CD4-positive, alpha-beta T cell treated with Interleukin-17A for 4 hours (primary cell): ENCODE measurements around the gene LDLRAD2.
"Not testable (repeated sequence)": the region's sequence is repeated elsewhere in the genome, so short reads cannot be mapped to it uniquely, and the experiment has no call there.

Experiments used
- DNase-seq: peaks from one replicate; pipeline ENCODE4 v3.0.0-alpha.2; 2020; ENCODE audit warnings: mixed read lengths

The LDLRAD2 gene

GRCh38 chr1:21811875-21812305, at the start of gene LDLRAD2:
TSS of gene LDLRAD2 (plus strand) at chr1:21812265. CDS start at chr1:21812452, 187 bp downstream.
- DNase-seq: no peak

- DNase-seq: no peak
These were observed 48.8 kb upstream of the LDLRAD2 start for GRCh38 chr1:21763236-21763635.

DNA sequence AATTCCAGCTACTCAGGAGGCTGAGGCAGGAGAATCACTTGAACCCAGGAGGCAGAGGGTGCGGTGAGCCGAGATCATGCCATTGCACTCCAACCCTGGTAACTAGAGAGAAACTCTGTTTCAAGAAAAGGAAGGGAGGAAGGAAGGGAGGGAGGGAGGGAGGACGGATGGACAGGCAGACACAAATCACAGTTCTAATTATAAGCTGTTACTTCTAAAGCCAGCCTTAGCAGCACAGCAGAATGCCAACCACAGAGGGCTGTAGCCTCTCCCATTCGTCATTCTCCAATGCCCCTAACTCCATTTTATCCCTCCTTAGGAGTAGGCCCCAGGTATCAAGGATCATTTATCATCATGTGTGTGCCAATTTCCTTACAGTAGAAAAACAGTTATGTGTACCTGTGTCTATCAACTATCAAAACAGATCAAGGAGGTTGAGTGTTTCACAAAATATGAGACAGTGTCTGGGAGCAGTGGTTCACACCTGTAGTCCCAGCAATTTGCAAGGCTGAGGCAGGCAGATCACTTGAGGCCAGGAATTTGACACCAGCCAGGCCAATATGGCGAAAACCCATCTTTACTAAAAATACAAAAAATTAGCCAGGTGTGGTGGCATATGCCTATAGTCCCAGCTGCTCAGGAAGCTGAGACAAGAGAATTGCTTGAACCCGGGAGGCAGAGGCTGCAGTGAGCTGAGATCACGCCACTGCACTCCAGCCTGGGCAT, 48.2 kb upstream of the LDLRAD2 start:
- no peak for DNase-seq

- no peak for DNase-seq
These were observed 47.2 kb upstream of the LDLRAD2 start for GRCh38 chr1:21764615-21765423.

GRCh38 chr1:21766210-21766609, 45.9 kb upstream of the LDLRAD2 start:
- DNase-seq: no peak

DNA sequence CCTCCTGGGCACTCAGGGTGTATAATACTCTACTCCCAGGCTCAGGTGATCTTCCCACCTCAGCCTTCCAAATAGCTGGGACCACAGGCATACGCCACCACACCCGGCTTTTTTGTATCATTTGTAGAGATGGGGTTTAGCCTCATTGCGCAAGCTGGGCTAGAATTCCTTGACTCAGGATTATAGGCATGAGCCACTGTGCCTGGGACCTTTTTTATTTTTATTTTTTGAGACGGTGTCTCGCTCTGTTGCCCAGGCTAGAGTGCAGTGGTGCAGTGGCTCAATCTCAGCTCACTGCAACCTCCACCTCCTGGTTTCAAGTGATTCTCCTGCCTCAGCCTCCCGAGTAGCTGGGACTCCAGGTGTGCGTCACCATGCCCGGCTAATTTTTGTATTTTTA, 45.0 kb upstream of the LDLRAD2 start:
- DNase-seq: not testable (repeated sequence)

- no peak for DNase-seq
These were observed 41.9 kb upstream of the LDLRAD2 start for GRCh38 chr1:21770201-21770600.

GRCh38 chr1:21770602-21771001, 41.5 kb upstream of the LDLRAD2 start:
- DNase-seq: not testable (repeated sequence)

DNA sequence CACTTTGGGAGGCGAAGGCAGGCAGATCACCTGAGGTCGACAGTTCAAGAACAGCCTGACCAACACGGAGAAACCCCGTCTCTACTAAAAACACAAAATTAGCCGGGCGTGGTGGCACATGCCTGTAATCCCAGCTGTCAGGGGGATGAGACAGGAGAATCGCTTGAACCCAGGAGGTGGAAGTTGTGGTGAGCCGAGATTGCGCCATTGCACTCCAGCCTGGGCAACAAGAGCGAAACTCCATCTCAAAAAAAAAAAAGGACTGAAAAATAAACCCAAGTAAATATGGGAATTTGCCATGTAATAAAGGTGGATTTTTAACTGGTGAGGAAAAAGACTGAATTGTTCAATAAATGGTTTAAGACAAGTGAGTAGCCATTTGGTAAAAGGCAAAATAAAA, 40.4 kb upstream of the LDLRAD2 start:
- DNase-seq: not testable (repeated sequence)

DNA sequence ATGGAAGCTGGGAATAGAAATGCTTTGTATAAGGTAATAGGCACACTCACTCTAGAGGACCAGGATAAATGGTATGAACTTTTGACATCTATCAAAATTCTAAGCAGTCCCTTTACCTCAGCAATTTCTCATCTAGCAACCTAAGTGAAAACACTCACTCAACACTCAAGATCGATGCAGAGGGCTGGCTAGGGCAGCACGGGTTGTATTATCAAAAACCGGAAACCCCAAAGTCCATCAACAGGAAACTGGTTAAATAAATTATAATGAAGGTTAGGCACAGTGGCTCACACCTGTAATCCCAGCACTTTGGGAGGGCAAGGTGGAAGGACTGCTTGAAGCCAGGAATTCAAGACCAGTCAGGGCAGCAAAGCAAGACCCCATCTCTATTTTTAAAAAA, 38.5 kb upstream of the LDLRAD2 start:
- DNase-seq: peak; percentile 14

- DNase-seq: no peak
These were observed 37.1 kb upstream of the LDLRAD2 start for GRCh38 chr1:21774835-21775549.

DNA sequence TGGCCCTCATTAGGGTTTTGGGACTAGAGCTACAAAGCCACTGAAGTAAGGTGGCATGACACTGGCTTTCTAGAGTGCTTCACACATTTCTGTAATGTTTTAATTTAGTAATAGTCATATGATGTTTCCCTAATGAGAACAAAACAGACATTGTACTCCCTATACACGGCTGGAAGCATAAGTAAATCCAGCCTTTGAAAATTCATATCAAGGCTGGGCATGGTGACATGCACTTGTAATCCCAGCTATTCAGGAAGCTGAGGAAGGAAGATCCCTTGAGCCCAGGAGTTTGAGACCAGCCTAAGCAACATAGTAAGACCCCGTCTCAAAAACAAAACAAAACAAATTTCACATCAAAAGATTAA, 36.5 kb upstream of the LDLRAD2 start:
- no peak for DNase-seq

DNA sequence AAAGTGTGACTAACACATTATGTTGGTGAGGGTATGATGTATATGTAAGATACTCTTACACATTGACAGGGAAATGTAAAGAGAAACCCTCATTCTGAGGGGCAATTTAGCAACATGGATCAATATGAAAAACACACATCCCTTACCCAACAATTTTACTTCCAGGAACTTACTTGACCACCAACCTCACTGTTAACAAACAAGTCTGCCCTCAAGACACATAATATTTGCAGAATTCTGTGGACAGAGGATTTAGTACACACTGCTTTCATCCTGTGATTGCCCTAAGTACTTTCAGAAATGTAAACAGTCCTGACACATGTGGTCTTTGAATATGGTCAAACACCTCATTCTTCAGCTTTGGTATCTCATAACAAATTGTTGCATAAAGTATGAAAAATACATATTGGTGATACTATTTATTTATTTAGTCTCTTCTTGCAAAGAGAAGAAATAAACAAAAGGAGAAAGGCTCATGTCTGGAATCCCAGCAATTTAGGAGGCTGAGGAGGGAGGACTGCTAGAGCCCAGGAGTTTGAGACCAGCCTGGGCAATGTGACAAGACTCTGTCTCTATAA, 36.0 kb upstream of the LDLRAD2 start:
- no peak for DNase-seq

- not testable (repeated sequence) for DNase-seq
These were observed 35.1 kb upstream of the LDLRAD2 start for GRCh38 chr1:21776925-21777324.

- DNase-seq: no peak
These were observed 33.7 kb upstream of the LDLRAD2 start for GRCh38 chr1:21778405-21778727.

- no peak for DNase-seq
These were observed 32.2 kb upstream of the LDLRAD2 start for GRCh38 chr1:21779613-21780521.

DNA sequence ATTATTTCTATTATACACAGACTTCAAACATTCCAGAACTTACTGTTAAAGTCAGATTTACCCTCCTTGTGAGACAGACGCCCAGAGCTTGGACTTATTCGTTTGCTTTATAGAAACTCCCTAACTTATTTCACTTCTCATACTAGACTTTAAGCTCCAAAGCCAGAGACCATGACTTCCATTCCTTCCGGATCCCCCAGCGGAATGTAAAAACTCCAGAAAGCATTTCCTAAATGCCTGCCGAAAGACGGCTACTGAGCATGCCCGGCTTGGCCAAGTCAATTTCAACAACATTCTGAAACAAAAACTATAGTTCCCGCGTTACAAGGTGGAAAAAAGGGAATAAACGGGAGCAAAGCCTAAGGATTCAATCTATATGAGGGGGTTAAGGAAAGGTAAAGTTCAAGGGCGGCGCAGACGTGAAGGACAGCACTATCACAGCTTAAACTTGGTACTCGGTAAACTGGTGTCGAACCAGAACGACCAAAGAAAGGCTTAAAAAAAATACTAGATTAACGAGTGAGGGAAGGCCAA, 30.2 kb upstream of the LDLRAD2 start:
- DNase-seq: no peak

GRCh38 chr1:21782349-21782867, 29.7 kb upstream of the LDLRAD2 start:
- DNase-seq: peak; percentile 51

DNA sequence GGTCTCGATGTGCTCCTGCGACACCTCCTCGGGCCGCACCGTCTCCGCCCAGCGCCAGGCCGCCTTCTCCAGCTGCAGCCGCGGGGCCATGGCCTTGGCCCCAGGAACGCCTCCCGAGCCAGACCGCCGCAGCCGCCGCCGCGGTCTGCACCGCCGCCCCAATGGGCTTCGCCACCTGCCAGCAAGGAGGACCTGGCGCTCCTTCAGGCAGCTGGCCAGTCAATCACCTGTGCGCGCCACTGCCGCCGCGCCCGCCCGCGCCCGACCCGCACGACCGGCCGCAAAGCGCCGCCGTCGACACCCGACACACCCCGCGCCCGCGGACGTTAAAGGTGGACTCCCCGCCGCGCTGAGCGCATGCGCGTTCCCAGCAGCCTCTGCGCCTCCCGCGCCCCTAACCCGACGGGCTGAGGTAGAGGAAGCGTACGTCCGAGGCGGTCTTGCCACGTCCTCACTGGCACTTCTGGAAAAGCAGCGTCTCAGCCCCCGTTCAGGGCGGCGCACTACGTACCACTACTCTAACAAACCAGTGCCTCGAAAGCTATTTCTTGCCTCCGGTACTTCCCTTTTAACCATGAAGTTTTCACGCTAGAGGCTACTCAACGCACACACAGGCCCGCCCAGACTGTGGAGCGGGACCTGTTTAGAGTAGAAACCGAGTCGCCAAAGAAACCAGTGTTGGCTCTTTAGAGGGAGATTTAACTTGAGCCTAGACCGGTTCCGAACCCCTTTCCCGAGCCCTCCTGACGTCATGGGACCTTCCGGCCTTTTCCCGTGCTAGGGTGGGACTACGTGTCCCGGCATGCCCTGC, 29.0 kb upstream of the LDLRAD2 start, which contains the start of gene USP48:
TSS of gene USP48 (minus strand) at position 282 of the 811 bp plus-strand sequence. CDS start at position 90, 192 bp downstream.
- peak; percentile 97 for DNase-seq
